ENCODE measurements around the gene DRICH1.
"Not testable (repeated sequence)": the region's sequence is repeated elsewhere in the genome, so short reads cannot be mapped to it uniquely, and the experiment has no call there.

DRICH1 gene

GRCh38 chr22:23563111-23563510 lies 69.0 kb downstream of the DRICH1 start:
- in situ Hi-C loops (cut with MboI; ENCODE audit: low pct_unique_long_range_greater_than_20kb, low sequenced_read_pairs, unreplicated experiment): no loop called here
- DNase-seq (ENCODE audit: low spot score): no peak
- TF ChIP-seq, protein P1, sequence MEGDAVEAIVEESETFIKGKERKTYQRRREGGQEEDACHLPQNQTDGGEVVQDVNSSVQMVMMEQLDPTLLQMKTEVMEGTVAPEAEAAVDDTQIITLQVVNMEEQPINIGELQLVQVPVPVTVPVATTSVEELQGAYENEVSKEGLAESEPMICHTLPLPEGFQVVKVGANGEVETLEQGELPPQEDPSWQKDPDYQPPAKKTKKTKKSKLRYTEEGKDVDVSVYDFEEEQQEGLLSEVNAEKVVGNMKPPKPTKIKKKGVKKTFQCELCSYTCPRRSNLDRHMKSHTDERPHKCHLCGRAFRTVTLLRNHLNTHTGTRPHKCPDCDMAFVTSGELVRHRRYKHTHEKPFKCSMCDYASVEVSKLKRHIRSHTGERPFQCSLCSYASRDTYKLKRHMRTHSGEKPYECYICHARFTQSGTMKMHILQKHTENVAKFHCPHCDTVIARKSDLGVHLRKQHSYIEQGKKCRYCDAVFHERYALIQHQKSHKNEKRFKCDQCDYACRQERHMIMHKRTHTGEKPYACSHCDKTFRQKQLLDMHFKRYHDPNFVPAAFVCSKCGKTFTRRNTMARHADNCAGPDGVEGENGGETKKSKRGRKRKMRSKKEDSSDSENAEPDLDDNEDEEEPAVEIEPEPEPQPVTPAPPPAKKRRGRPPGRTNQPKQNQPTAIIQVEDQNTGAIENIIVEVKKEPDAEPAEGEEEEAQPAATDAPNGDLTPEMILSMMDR (IDR thresholded peaks at IDR 0.05; ENCODE audit: extremely low read depth, insufficient read depth, missing control alignments): no peak

- no peak for DNase-seq (ENCODE audit: low spot score)
- in situ Hi-C loops (cut with MboI; ENCODE audit: low pct_unique_long_range_greater_than_20kb, low sequenced_read_pairs, unreplicated experiment): no loop called here
- TF ChIP-seq, protein P1 (IDR thresholded peaks at IDR 0.05; ENCODE audit: extremely low read depth, insufficient read depth, missing control alignments): no peak
Observed at GRCh38 chr22:23562186-23562585, 69.9 kb downstream of the DRICH1 start.

- in situ Hi-C loops (cut with MboI; ENCODE audit: low pct_unique_long_range_greater_than_20kb, low sequenced_read_pairs, unreplicated experiment); DNase-seq (ENCODE audit: low spot score): not testable (repeated sequence)
Observed at GRCh38 chr22:23561025-23561510, 71.1 kb downstream of the DRICH1 start.

- in situ Hi-C loops (cut with MboI; ENCODE audit: low pct_unique_long_range_greater_than_20kb, low sequenced_read_pairs, unreplicated experiment); DNase-seq (ENCODE audit: low spot score): not testable (repeated sequence)
Observed at GRCh38 chr22:23560215-23560614, 71.9 kb downstream of the DRICH1 start.
